Activated CD8-positive, alpha-beta T cell treated with anti-CD3 and anti-CD28 coated beads for 36 hours (primary cell): Measurements from ENCODE around the gene ADARB1. TPM values are rescaled to one million over a fixed set of nuclear protein-coding genes. Genes with fewer than 3 reads are reported as not detected.

Experiments
- ATAC-seq: fragments of 200-7000 bp; cut with Tn5 transposase; one replicate; pipeline ENCODE4 v1.10.0; 2021; ENCODE audit warnings: mild to moderate bottlenecking, moderate library complexity
- CTCF ChIA-PET: fragments of 350-600 bp; sonication (Branson Sonifier 250); formaldehyde crosslinking; loops from one replicate; lab custom pipeline; 2021; ENCODE audit warnings: antibody characterized with exemption; lab: Charles Lee
- POLR2A ChIA-PET: fragments of 350-600 bp; sonication (Branson Sonifier 250); formaldehyde crosslinking; loops from one replicate; lab custom pipeline; 2021; ENCODE audit warnings: antibody characterized with exemption; lab: Charles Lee
- DNase-seq: peaks from one replicate; pipeline ENCODE4 v3.0.0-alpha.2; 2020
- H3K27ac Mint-ChIP-seq: one replicate; pipeline ENCODE4 v1.8.0; 2021; ENCODE audit warnings: mild to moderate bottlenecking, mixed read lengths
- H3K27me3 Mint-ChIP-seq: one replicate; pipeline ENCODE4 v1.8.0; 2021; ENCODE audit warnings: mixed read lengths
- H3K36me3 Mint-ChIP-seq: one replicate; pipeline ENCODE4 v1.8.0; 2021; ENCODE audit warnings: low read depth, mixed read lengths
- H3K4me1 Mint-ChIP-seq: one replicate; pipeline ENCODE4 v1.8.0; 2021; ENCODE audit warnings: low read depth, mixed read lengths
- H3K4me3 Mint-ChIP-seq: one replicate; pipeline ENCODE4 v1.8.0; 2021; ENCODE audit warnings: mild to moderate bottlenecking, moderate library complexity, mixed read lengths
- H3K9me3 Mint-ChIP-seq: one replicate; pipeline ENCODE4 v1.8.0; 2021; ENCODE audit warnings: mixed read lengths
- CTCF ChIP-seq: fragments of 200-600 bp; IDR thresholded peaks from one replicate; pipeline ENCODE4 v1.8.0; 2022; ENCODE audit warnings: antibody characterized with exemption, mild to moderate bottlenecking
- intact Hi-C: fragments of 100-400 bp; cut with micrococcal nuclease; formaldehyde crosslinking; loops from one replicate; pipeline ENCODE4 v1.10.0; 2022
- total RNA-seq, 2 experiments: library from RNA; stranded (reverse); gene quantifications; one replicate each; pipeline ENCODE4 v1.2.3, GENCODE V29; 2021

The ADARB1 gene
- total RNA-seq, 2 experiments from 2014 or later, result 36.2 to 37.1 TPM

GRCh38 chr21:45056296-45056904 lies 18.0 kb upstream of the ADARB1 start:
- ChIA-PET CTCF (no interaction called here), POLR2A (no interaction called here)
- H3K4me1 Mint-ChIP-seq, result no peaks in the 10 kb centered on the region
- no peak for DNase-seq
- intact Hi-C loops, result no loop called here
- no peak overlapping the region for H3K4me3 Mint-ChIP-seq
- no peak overlapping the region for H3K27ac Mint-ChIP-seq
- no peak for TF ChIP-seq CTCF
- H3K27me3 Mint-ChIP-seq, result peaks cover 14% of the 10 kb centered on the region
- no peaks in the 10 kb centered on the region for H3K36me3 Mint-ChIP-seq
- no peaks in the 10 kb centered on the region for H3K9me3 Mint-ChIP-seq
- ATAC-seq, result no peak

- intact Hi-C loops, result no loop called here
- no peaks in the 10 kb centered on the region for H3K9me3 Mint-ChIP-seq
- no peak overlapping the region for H3K4me3 Mint-ChIP-seq
- ChIA-PET POLR2A (no interaction called here), CTCF (no interaction called here)
- H3K4me1 Mint-ChIP-seq, result no peaks in the 10 kb centered on the region
- no peaks in the 10 kb centered on the region for H3K36me3 Mint-ChIP-seq
- no peak for TF ChIP-seq CTCF
- no peak for DNase-seq
- H3K27ac Mint-ChIP-seq, result no peak overlapping the region
- peaks cover 14% of the 10 kb centered on the region for H3K27me3 Mint-ChIP-seq
- ATAC-seq, result no peak
Measured at GRCh38 chr21:45056917-45057560, 17.3 kb upstream of the ADARB1 start.

GRCh38 chr21:45057886-45058285 lies 16.5 kb upstream of the ADARB1 start:
- H3K4me1 Mint-ChIP-seq, result no peaks in the 10 kb centered on the region
- ATAC-seq, result no peak
- no peak overlapping the region for H3K27ac Mint-ChIP-seq
- TF ChIP-seq CTCF, result no peak
- no peaks in the 10 kb centered on the region for H3K36me3 Mint-ChIP-seq
- peaks cover 14% of the 10 kb centered on the region for H3K27me3 Mint-ChIP-seq
- DNase-seq, result no peak
- ChIA-PET CTCF (no interaction called here), POLR2A (no interaction called here)
- no peaks in the 10 kb centered on the region for H3K9me3 Mint-ChIP-seq
- intact Hi-C loops, result no loop called here
- no peak overlapping the region for H3K4me3 Mint-ChIP-seq

- ChIA-PET POLR2A (no interaction called here), CTCF (interaction anchor here (1.0 kb wide), 1 partner anchor 39 kb away, joined by 3 read pairs; no protein-coding TSS in a partner anchor)
- TF ChIP-seq CTCF, result no peak
- no peak for DNase-seq
- no peak overlapping the region for H3K4me3 Mint-ChIP-seq
- H3K4me1 Mint-ChIP-seq, result no peaks in the 10 kb centered on the region
- no peaks in the 10 kb centered on the region for H3K9me3 Mint-ChIP-seq
- intact Hi-C loops, result no loop called here
- peaks cover 14% of the 10 kb centered on the region for H3K27me3 Mint-ChIP-seq
- ATAC-seq, result no peak
- no peak overlapping the region for H3K27ac Mint-ChIP-seq
- no peaks in the 10 kb centered on the region for H3K36me3 Mint-ChIP-seq
Measured at GRCh38 chr21:45059121-45059520, 15.3 kb upstream of the ADARB1 start.

- Mint-ChIP-seq H3K27me3 (peaks cover 11% of the 10 kb centered on the region), H3K9me3 (no peaks in the 10 kb centered on the region), H3K36me3 (no peaks in the 10 kb centered on the region), H3K4me1 (no peaks in the 10 kb centered on the region), H3K27ac (no peak overlapping the region), H3K4me3 (no peak overlapping the region)
- ChIA-PET POLR2A (no interaction called here), CTCF (interaction anchor here (1.0 to 1.1 kb wide), 2 partner anchors 39 to 69 kb away, joined by 3 read pairs; no protein-coding TSS in a partner anchor)
- intact Hi-C loops, result no loop called here
- no peak for TF ChIP-seq CTCF
- ATAC-seq, result no peak
- DNase-seq, result no peak
Measured at GRCh38 chr21:45060089-45060488, 14.3 kb upstream of the ADARB1 start.
